Activated CD8-positive, alpha-beta memory T cell treated with anti-CD3 and anti-CD28 coated beads for 24 hours (primary cell): ENCODE data around the gene REV1.

Experiments used
- DNase-seq: peaks from one replicate; pipeline ENCODE4 v3.0.0-alpha.2; 2020

The REV1 gene

DNA sequence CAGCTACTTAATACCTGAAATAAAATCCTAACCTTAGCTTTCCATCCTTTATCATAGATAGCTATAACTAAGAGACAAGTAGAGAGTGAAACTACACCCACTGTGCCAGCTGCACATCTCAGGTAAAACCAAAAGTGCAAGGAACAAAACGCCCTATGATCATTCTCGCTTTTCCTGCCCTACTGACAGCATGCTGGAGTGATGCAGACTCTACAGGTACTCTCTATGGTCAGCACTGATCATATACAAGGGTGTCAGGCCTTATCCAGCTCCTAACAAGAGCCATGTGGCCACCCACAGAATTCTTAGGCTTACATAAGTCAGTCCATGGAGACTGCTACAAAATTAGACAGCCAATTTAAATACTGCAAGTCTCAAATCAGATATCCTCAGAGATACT, 45.6 kb downstream of the REV1 start:
- no peak for DNase-seq

DNA sequence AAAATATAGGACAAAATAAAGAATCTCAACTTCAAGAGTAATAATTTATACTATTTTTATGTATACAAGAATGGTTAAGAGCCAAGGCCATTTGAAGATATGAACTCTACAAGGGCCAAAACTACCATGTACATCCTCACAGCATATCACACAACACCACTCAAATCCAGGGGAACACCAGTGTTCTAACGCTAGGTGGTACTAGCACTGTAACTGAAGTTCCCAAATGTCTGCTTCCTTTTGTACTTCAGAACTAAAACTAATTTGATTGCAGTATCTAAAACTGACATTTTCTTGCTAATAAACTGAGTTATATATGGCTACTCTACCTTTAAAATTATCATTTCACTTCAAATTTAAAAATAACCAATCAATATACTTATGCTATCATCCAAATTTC, 47.0 kb downstream of the REV1 start:
- no peak for DNase-seq

DNA sequence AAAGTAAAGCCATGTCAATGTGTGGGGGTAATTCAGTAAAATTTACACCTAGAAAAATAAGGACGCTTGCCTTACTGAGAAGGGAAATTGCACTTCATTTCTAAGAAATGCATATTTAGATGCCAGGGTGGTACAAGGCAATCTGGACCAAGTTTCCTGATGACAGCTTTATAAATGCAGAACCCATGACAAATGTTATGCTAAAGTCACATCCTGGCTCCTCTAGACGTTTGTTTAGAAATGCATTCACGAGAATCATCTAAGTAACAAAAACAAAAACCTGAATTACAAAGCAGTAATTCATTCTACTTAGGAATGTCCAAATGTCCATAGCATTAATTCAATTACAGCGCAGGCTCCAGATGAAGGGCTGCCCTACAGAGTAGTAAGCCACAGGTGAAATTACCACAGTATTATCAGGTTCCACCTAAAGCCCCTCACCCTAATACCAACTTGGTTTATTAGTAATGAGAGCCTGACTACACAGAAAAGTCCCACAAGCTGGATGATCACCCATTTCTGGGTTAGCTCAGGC, 49.8 kb downstream of the REV1 start:
- no peak for DNase-seq

- DNase-seq, result no peak
Observed at GRCh38 chr2:99436874-99437273, 52.9 kb downstream of the REV1 start.

GRCh38 chr2:99433340-99433739, 56.5 kb downstream of the REV1 start:
- no peak for DNase-seq

DNA sequence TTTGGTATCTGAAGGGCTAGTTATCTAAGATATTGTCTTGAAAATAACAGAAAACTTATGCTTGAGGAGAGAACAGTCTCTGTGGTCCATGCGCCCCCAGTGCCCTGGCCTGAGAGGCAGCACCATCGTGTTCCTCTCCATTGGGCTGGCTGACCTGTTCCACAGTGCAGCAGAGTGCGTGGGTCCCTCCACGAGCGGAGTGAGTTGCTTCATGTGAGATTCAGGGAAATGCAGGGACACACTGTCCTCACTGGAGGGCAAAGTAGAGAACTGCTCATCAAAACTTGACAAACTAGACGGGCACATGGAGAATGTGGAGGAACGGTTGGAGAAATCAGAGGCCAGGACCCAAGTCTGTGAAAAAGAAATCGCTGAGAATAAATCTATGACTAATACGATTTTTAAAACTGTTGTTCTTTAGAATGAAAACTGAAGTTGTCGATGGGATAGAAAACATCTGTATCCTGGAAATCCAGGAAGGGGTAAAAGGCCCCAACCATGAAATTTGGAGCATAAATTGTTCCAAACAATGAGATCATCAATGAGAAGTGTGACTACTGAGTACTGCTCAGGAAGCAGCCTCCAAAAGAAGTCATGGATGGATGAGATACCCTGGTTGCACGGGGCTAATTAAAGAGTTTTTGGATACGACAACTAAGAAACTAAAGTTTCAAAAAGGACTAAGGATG, 58.1 kb downstream of the REV1 start:
- DNase-seq, result no peak

DNA sequence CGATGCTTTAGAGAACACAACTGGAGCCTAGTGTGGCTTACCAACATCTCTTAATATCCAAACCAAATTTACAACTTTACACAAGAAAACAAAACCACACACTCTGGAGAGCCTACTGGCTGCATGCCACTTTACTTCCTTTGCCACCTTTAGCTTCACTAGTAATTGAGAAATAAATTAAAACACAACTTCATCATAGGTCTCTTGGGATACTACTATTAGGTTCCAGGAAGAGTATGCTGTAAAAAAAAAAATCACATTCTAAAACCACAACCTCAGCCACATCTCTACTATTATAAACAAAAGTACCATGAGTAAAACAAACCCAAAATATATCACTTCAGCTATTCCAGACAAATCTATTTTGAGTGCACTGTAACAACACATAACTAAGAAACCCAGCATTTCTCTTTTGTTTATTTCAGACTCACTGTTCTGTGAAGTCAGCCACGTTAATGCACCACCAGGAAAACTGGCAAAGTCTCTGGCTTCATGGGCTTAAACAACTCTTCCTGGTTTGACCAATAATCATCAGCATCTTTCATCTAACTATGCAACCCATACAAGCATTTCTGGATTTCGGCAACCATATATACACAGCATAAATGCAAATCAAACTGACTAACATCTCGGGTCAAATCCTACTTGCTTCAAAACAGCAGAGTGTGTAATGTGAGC, 59.1 kb downstream of the REV1 start:
- no peak for DNase-seq

GRCh38 chr2:99425022-99425421, 64.8 kb downstream of the REV1 start:
- no peak for DNase-seq

DNA sequence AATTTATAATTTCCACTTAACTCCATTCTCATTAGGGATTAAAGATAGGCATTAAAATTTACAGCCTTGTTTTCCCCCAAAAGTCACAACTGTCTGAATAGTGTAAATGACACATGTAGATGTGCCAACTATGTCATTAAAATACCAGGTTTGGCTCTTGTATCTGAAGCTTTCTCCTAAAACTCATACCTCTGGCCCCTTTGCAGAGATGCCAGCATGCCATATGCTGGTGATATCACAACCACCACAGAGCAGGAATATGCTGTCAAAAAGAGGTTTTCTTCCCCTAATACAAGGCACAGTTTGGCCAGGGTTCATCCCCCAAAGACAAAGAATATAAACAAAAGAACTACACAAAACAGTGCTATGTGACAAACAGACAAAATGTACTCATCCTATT, 65.4 kb downstream of the REV1 start:
- no peak for DNase-seq

- DNase-seq, result no peak
Observed at GRCh38 chr2:99422599-99422998, 67.2 kb downstream of the REV1 start.

- DNase-seq, result no peak
Observed at GRCh38 chr2:99421469-99421868, 68.3 kb downstream of the REV1 start.

- no peak for DNase-seq
Observed at GRCh38 chr2:99420751-99421299, 69.0 kb downstream of the REV1 start.

DNA sequence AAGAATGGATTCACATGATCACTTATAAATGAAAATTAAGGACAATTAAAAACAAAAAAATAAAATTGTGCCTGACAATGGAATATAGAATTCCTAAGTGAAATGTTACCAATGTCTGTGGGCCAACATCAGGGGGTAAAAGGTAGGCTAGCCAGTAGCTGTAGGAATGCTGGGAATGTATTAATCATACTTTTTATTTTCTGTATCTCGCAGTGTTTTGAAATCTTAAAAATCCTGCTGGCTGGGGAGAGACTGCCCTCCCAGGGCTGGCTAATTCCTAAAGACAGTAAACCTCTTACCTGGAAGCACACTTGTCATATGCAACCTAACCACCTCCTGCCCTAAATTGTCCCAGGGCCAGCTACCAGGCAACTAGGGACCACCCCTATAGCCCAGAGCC, 69.8 kb downstream of the REV1 start:
- no peak for DNase-seq

GRCh38 chr2:99417396-99417795, 72.4 kb downstream of the REV1 start:
- no peak for DNase-seq

- no peak for DNase-seq
Observed at GRCh38 chr2:99414566-99414965, 75.3 kb downstream of the REV1 start.

DNA sequence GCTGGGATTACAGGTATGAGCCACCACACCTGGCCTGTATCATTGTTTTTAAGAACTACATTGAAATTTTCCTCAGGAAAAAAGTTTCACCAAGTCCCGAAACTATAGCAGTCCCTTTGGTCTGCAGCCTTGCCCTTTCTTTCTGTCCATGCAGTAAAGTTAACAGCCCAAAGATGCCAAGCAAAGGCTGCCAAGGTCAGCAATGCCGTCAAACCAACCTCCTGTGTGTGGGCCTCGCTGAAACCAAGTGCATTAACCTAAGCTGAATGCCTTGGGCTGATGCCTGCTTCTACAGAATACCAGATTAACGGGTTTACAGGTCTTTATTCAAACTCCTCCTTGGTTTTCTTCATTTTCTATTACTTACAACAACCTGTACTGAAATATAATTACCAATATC, 79.5 kb downstream of the REV1 start:
- no peak for DNase-seq

DNA sequence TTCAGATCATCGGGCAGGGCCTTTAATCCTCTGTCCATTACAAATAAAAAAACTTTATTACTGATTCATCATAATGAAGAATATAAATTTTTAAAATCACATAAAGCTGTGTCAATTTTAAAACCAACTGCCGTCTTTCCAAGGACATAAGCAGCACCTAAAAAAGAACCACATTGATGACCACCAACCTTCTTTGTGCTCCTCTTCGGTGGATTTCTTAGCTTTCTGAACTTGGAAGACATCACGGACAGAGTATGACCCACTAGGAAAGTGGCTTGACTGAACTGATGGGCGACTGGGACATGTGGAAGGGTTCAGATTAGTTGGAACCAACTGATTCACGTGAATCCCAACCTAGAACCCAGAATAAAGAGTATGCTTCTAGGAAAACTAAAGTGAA, 83.7 kb downstream of the REV1 start:
- DNase-seq, result no peak

GRCh38 chr2:99404797-99405669, 84.8 kb downstream of the REV1 start:
- DNase-seq, result no peak

- DNase-seq, result no peak
Observed at GRCh38 chr2:99404039-99404796, 85.6 kb downstream of the REV1 start.

GRCh38 chr2:99403524-99403923, 86.3 kb downstream of the REV1 start:
- DNase-seq, result no peak

- DNase-seq, result no peak
Observed at GRCh38 chr2:99403084-99403483, 86.7 kb downstream of the REV1 start.

GRCh38 chr2:99401841-99402240, 88.0 kb downstream of the REV1 start:
- DNase-seq, result no peak

DNA sequence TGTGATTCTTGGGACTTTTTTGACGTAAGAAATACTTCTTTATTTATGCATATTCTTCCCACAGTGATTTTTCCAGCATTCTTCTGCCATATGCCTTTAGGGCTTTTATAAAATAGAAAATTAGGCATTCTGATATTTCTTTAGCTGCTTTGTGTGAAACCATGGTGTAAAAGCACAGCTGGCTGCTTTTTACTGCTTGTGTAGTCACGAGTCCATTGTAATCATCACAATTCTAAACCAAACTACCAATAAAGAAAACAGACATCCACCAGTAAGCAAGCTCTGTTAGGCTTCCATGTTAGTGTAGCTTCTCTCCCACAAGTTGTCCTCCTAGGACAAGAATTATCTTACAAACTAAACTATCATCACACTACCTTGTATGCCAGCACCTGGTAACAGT, 90.0 kb downstream of the REV1 start:
- DNase-seq, result no peak
